Pancreas (tissue), 10 donors: ENCODE results near the gene GRN. TPM values are rescaled to one million over a fixed set of nuclear protein-coding genes. Genes with fewer than 3 reads are reported as not detected.

ENCODE experiments used
- ATAC-seq, 4 donors: fragments of 200-7000 bp; cut with Tn5 transposase; one replicate each; pipeline versions ENCODE4 v1.8.0 to v1.9.1; 2020; ENCODE audit warnings: mild to moderate bottlenecking in 4 of 4, moderate library complexity in 4 of 4
- DNase-seq, 6 donors: peaks; one replicate each; pipeline ENCODE4 v3.0.0-alpha.2; 2020
- FAIRE-seq: peaks from 2 replicates; lab custom pipeline; 2012; peaks lifted over from hg19 to GRCh38; lab: Jason Lieb, UNC
- H3K27ac ChIP-seq, 4 donors: fragments of 200-600 bp; sonication (generic); 1 replicate in 3 of 4; 2 replicates in 1 of 4; pipeline versions ENCODE4 v1.5.0 to v1.8.0; 2020
- H3K27me3 ChIP-seq, 4 donors: fragments of 200-600 bp; one replicate each; pipeline ENCODE4 v1.8.0; 2021
- H3K36me3 ChIP-seq, 3 donors: fragments of 200-600 bp; sonication (generic) in 1 of 3; one replicate each; pipeline versions ENCODE4 v1.5.0 to v1.8.0; 2020 to 2021
- H3K4me1 ChIP-seq, 3 donors: fragments of 200-600 bp; one replicate each; pipeline ENCODE4 v1.8.0; 2021
- H3K4me3 ChIP-seq, 4 donors: fragments of 200-600 bp; sonication (generic) in 2 of 4; one replicate each; pipeline versions ENCODE4 v1.5.0 to v1.8.0; 2020 to 2021
- H3K9me3 ChIP-seq, 4 donors: fragments of 200-600 bp; one replicate each; pipeline ENCODE4 v1.8.0; 2021
- CTCF ChIP-seq, 4 donors: fragments of 200-600 bp; sonication (generic) in 3 of 4; IDR thresholded peaks; one replicate each; pipeline versions ENCODE4 v1.5.0 to v1.8.0; 2021; ENCODE audit warnings: antibody characterized with exemption in 4 of 4
- WGBS, 2 donors: extraction: QIAGEN DNeasy Blood & Tissue Kit; methylation state at CpG; one replicate each; pipeline ENCODE4 v1.1.7; 2013; 5-methylcytosine and 5-hydroxymethylcytosine counted together
- intact Hi-C, 3 donors: fragments of 100-400 bp; cut with DNase I; formaldehyde crosslinking; loops; one replicate each; pipeline versions ENCODE4 v1.11.1 to v1.14.2; 2022
- polyA plus RNA-seq, 2 donors: library from polyadenylated mRNA; stranded (reverse); fragments of 200-250 nt; gene quantifications; one replicate each; pipeline ENCODE4 v1.2.3, GENCODE V29; 2013
- total RNA-seq, 6 donors: library from RNA; stranded (reverse); fragmentation: NEBNext Ultra II Directional in 4 of 6; extraction: Animal tissue kit (Norgen Biotek cat#: 25700) in 4 of 6; gene quantifications; one replicate each; pipeline versions ENCODE4 v1.2.1 to v1.2.4, GENCODE V29; 2021 to 2023
- donor health status: healthy with polysubstance abuse.
- donor health status: DM: no; HTN: no; CAD: no; lungs with moderate emphysema.
- donor health status: DM: no; HTN: no; CAD: no.
- donor health status: control.
- donor health status: control.
- donor health status: Bipolar disorder and iron deficiency.
- donor health status: DM: yes; HTN: yes; CAD: no.
- donor health status: DM: no; HTN: no; CAD: no.
- donor health status: DM: no; HTN: no; CAD: no.
- donor health status: DM: yes; HTN: yes; CAD: no.

The GRN gene
- total and polyA plus RNA-seq, 8 donors = 48.0 to 229 (median 69.6) TPM

- intact Hi-C loops = no loop called here
- peak; percentile 40 to 66 (median 61) for ATAC-seq
- no peak for FAIRE-seq
- H3K36me3 ChIP-seq = peaks cover 0 to 31% (median 8%) of the 10 kb centered on the region in 3 donors
- H3K27ac ChIP-seq = no peak overlapping the region
- no peaks in the 10 kb centered on the region for H3K4me1 ChIP-seq
- no peaks in the 10 kb centered on the region for H3K27me3 ChIP-seq
- TF ChIP-seq CTCF (IDR thresholded peaks at IDR 0.05) = peak in 1 of 4 donors; percentile 25
- H3K9me3 ChIP-seq = no peaks in the 10 kb centered on the region
- no peak overlapping the region for H3K4me3 ChIP-seq
- 92 to 93% methylated on average over 3 of the region's 3 CpGs for WGBS, 2 donors
- DNase-seq = no peak
Measured at GRCh38 chr17:44400226-44400847, 55.2 kb downstream of the GRN start.

Other genes with a start within 250 kb of the GRN start
- 10 to 100 TPM; 10.9 to 32.1 (median 16.1) TPM for gene HDAC5, start 221.7 kb upstream of the GRN start, total RNA-seq
- gene HDAC5, start 221.7 kb upstream of the GRN start, polyA plus RNA-seq = 10 to 100 TPM; 25.8 to 38.1 TPM
- under 1 TPM; 0.09 to 0.97 (median 0.45) TPM for gene HROB, start 203.4 kb upstream of the GRN start, total RNA-seq
- gene HROB, start 203.4 kb upstream of the GRN start, polyA plus RNA-seq = under 1 TPM; 0.27 to 0.40 TPM
- gene ASB16, start 174.6 kb upstream of the GRN start, total RNA-seq = 1 to 10 TPM; 1.1 to 3.9 (median 2.3) TPM
- 1 to 10 TPM; 1.9 to 2.9 TPM for gene ASB16, start 174.6 kb upstream of the GRN start, polyA plus RNA-seq
- 10 to 100 TPM; 10.4 to 24.6 (median 14.8) TPM for gene TMUB2, start 158.3 kb upstream of the GRN start, total RNA-seq
- 10 to 100 TPM; 42.2 to 50.9 TPM for gene TMUB2, start 158.3 kb upstream of the GRN start, polyA plus RNA-seq
- 10 to 100 TPM; 21.1 to 38.0 (median 24.5) TPM for gene ATXN7L3, start 145.4 kb upstream of the GRN start, total RNA-seq
- 10 to 100 TPM; 29.8 to 32.0 TPM for gene ATXN7L3, start 145.4 kb upstream of the GRN start, polyA plus RNA-seq
- 10 to 100 TPM; 31.9 to 51.8 (median 35.6) TPM for gene UBTF, start 125.6 kb upstream of the GRN start, total RNA-seq
- gene UBTF, start 125.6 kb upstream of the GRN start, polyA plus RNA-seq = 10 to 100 TPM; 40.9 to 44.1 TPM
- gene SLC4A1, start 77.2 kb upstream of the GRN start, total RNA-seq = under 1 TPM in 2 of 6 donors, not detected in 4; 0.24 to 0.37 TPM
- gene SLC4A1, start 77.2 kb upstream of the GRN start, polyA plus RNA-seq = not detected
- 1 to 10 TPM in 5 of 6 donors, under 1 TPM in 1; 0.56 to 5.0 (median 2.9) TPM for gene RUNDC3A, start 36.7 kb upstream of the GRN start, total RNA-seq
- gene RUNDC3A, start 36.7 kb upstream of the GRN start, polyA plus RNA-seq = 10 to 100 TPM; 24.0 to 59.4 TPM
- 10 to 100 TPM; 50.7 to 72.7 (median 62.2) TPM for gene SLC25A39, start 20.5 kb upstream of the GRN start, total RNA-seq
- 100 to 1,000 TPM; 119 to 155 TPM for gene SLC25A39, start 20.5 kb upstream of the GRN start, polyA plus RNA-seq
- gene FAM171A2, start 18.6 kb downstream of the GRN start, total RNA-seq = under 1 TPM; 0.24 to 0.97 (median 0.44) TPM
- gene FAM171A2, start 18.6 kb downstream of the GRN start, polyA plus RNA-seq = 1 to 10 TPM in 1 of 2 donors, under 1 TPM in 1; 0.87 to 1.3 TPM
- gene ITGA2B, start 44.3 kb downstream of the GRN start, total RNA-seq = under 1 TPM; 0.09 to 0.61 (median 0.46) TPM
- under 1 TPM; 0.42 to 0.53 TPM for gene ITGA2B, start 44.3 kb downstream of the GRN start, polyA plus RNA-seq
- gene GPATCH8, start 158.1 kb downstream of the GRN start, total RNA-seq = 10 to 100 TPM; 13.2 to 23.2 (median 14.5) TPM
- 10 to 100 TPM in 1 of 2 donors, 1 to 10 TPM in 1; 9.8 to 10.5 TPM for gene GPATCH8, start 158.1 kb downstream of the GRN start, polyA plus RNA-seq
- gene FZD2, start 212.2 kb downstream of the GRN start, total RNA-seq = 1 to 10 TPM in 3 of 6 donors, under 1 TPM in 3; 0.57 to 3.6 (median 1.3) TPM
- gene FZD2, start 212.2 kb downstream of the GRN start, polyA plus RNA-seq = under 1 TPM; 0.16 to 0.91 TPM